Thymus (tissue), 14 donors: Measurements from ENCODE around the gene CHMP3. TPM values are rescaled to one million over a fixed set of nuclear protein-coding genes. Genes with fewer than 3 reads are reported as not detected.

Experiments
- DNase-seq, 9 donors: peaks; one replicate each; pipeline ENCODE4 v3.0.0-alpha.2; 2013; ENCODE audit warnings: low spot score in 9 of 9, low read depth in 6 of 9, missing footprints in 1 of 9
- H3K27ac ChIP-seq, 2 donors: one replicate each; pipeline ENCODE4 v1.5.1; 2013; ENCODE audit warnings: control low read depth in 1 of 2, low read depth in 1 of 2, low read length in 1 of 2, mild to moderate bottlenecking in 1 of 2, moderate library complexity in 1 of 2
- H3K27me3 ChIP-seq, 2 donors: one replicate each; pipeline ENCODE4 v1.5.1; 2013; ENCODE audit warnings: low read length in 1 of 2; ENCODE audit not compliant: control insufficient read depth in 2 of 2, insufficient read depth in 1 of 2
- H3K36me3 ChIP-seq, 2 donors: one replicate each; pipeline ENCODE4 v1.5.1; 2013; ENCODE audit warnings: low read length in 1 of 2, mild to moderate bottlenecking in 1 of 2, moderate library complexity in 1 of 2; ENCODE audit not compliant: control insufficient read depth in 2 of 2, insufficient read depth in 2 of 2
- H3K4me1 ChIP-seq, 2 donors: one replicate each; pipeline ENCODE4 v1.5.1; 2013; ENCODE audit warnings: low read length in 2 of 2; ENCODE audit not compliant: control insufficient read depth in 2 of 2, insufficient read depth in 2 of 2
- H3K4me3 ChIP-seq, 2 donors: one replicate each; pipeline ENCODE4 v1.5.1; 2013; ENCODE audit warnings: low read length in 2 of 2, control low read depth in 1 of 2, mild to moderate bottlenecking in 1 of 2
- H3K9me3 ChIP-seq, 2 donors: one replicate each; pipeline ENCODE4 v1.5.1; 2013; ENCODE audit warnings: low read length in 1 of 2, mild to moderate bottlenecking in 1 of 2; ENCODE audit not compliant: control insufficient read depth in 2 of 2, insufficient read depth in 1 of 2
- WGBS: extraction: QIAGEN DNeasy Blood & Tissue Kit; methylation state at CpG from one replicate; pipeline ENCODE4 v1.1.7; 2013; 5-methylcytosine and 5-hydroxymethylcytosine counted together
- long read RNA-seq, 10 donors: transcript quantifications; one replicate each; lab custom pipeline, GENCODE V29; 2026
- polyA plus RNA-seq: library from polyadenylated mRNA; stranded (reverse); fragments of 200-250 nt; gene quantifications from one replicate; pipeline ENCODE4 v1.2.3, GENCODE V29; 2013
- total RNA-seq: library from RNA; stranded (reverse); fragments of 120-200 nt; gene quantifications from one replicate; pipeline ENCODE4 v1.2.4, GENCODE V29; 2013
- donor health status: healthy.

The CHMP3 gene
- total RNA-seq (55.7 TPM), polyA plus RNA-seq (53.9 TPM)
- long read RNA-seq, donor 1, partial matches to known transcripts: 0 of 1 reads
- long read RNA-seq, donor 1, other reads (novel, unspliced or antisense): 0 of 1 reads
- long read RNA-seq, donor 2, transcript CHMP3-201 (6 exons, 3,171 nt): major isoform, 32 of 35 reads
- long read RNA-seq, donor 2, partial matches to known transcripts: 0 of 35 reads
- long read RNA-seq, donor 2, other reads (novel, unspliced or antisense): 0 of 35 reads
- long read RNA-seq, donor 3, transcript CHMP3-201 (6 exons, 3,171 nt): major isoform, 23 of 47 reads
- long read RNA-seq, donor 3, partial matches to known transcripts: 23 of 47 reads
- long read RNA-seq, donor 3, other reads (novel, unspliced or antisense): 0 of 47 reads
- long read RNA-seq, donor 4, transcript CHMP3-201 (6 exons, 3,171 nt): major isoform, 6 of 15 reads
- long read RNA-seq, donor 4, partial matches to known transcripts: 7 of 15 reads
- long read RNA-seq, donor 4, other reads (novel, unspliced or antisense): 0 of 15 reads
- long read RNA-seq, donor 5, transcript CHMP3-201 (6 exons, 3,171 nt): major isoform, 18 of 49 reads
- long read RNA-seq, donor 5, partial matches to known transcripts: 28 of 49 reads
- long read RNA-seq, donor 5, other reads (novel, unspliced or antisense): 0 of 49 reads
- long read RNA-seq, donor 6, transcript CHMP3-201 (6 exons, 3,171 nt): major isoform, 19 of 20 reads
- long read RNA-seq, donor 6, partial matches to known transcripts: 0 of 20 reads
- long read RNA-seq, donor 6, other reads (novel, unspliced or antisense): 0 of 20 reads
- long read RNA-seq, donor 7, transcript CHMP3-201 (6 exons, 3,171 nt): major isoform, 14 of 51 reads
- long read RNA-seq, donor 7, partial matches to known transcripts: 34 of 51 reads
- long read RNA-seq, donor 7, other reads (novel, unspliced or antisense): 0 of 51 reads
- long read RNA-seq, donor 8, partial matches to known transcripts: 0 of 4 reads
- long read RNA-seq, donor 8, other reads (novel, unspliced or antisense): 0 of 4 reads
- long read RNA-seq, donor 9, transcript CHMP3-201 (6 exons, 3,171 nt): major isoform, 8 of 9 reads
- long read RNA-seq, donor 9, partial matches to known transcripts: 0 of 9 reads
- long read RNA-seq, donor 9, other reads (novel, unspliced or antisense): 0 of 9 reads
- long read RNA-seq, donor 10, transcript CHMP3-201 (6 exons, 3,171 nt): major isoform, 7 of 10 reads
- long read RNA-seq, donor 10, partial matches to known transcripts: 0 of 10 reads
- long read RNA-seq, donor 10, other reads (novel, unspliced or antisense): 0 of 10 reads

DNA sequence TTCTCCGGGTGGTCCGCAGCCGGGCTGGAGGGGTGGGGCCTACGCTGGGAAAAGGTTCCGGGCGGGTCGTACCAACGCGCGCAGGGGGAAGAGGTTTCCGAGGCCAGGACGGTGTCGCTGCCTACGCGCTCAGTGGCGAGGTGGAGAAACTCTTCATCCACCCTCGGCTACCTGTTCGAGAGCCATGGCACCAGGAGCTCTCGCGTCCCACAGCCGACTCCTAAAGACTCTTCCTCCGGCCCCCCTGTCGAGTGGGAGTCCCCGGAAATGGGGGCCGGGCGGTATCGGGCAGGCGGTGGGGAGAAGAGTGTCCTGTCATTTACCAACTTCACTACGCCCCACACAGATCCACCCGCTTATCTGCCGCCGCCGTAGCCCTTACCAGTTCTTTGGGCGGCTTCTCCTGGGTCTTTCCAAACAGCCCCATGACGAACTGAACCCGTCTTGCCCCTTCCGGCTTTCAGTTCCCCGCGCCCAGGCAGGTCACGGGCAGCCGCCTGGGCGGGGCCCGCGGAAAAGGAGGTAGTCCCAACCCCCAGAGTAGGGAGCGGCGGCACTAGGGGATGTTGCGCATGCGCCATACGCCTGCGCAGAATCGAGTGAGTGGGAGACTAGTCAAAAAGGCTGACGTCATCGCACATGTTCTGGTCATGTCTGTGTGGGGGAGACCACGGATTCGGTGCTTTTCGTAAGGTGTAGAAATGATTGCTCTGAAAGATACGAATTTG lies at the start of gene CHMP3:
Gene CHMP3, minus strand, starts transcription at position 522 of the 728 bp plus-strand sequence. Its CDS starts 95 bp downstream, at position 427.
- H3K9me3 ChIP-seq: no peaks in the 10 kb centered on the region
- under 1% methylated on average over 57 of the region's 57 CpGs for WGBS
- no peaks in the 10 kb centered on the region for H3K36me3 ChIP-seq
- peak within 1 kb of the TSS; percentile 97 to 99 for H3K27ac ChIP-seq
- peak; percentile 90 to 99 (median 97) for DNase-seq
- H3K27me3 ChIP-seq: no peaks in the 10 kb centered on the region
- peak within 1 kb of the TSS; percentile 77 to 93 for H3K4me3 ChIP-seq
- H3K4me1 ChIP-seq: peaks cover 7 to 11% of the 10 kb centered on the region in 2 donors

DNA sequence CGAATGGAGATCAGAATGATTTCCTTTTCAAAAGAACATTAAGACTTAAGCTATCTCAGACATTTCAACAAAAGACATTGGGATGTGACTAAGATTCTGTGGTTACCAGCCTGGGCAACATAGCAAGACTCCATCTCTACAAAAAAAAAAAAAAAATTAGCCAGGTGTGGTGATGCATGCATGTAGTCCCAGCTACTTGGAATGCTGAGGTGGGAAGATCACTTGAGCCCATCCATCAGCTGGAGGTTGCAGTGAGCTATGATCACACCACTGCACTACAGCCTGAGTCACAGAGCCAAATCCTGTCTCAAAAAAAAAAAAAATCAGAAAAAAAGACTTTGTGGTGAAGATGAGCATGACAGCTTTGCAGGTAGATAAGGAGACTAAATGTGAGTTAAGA lies 47.6 kb upstream of the CHMP3 start:
- Histone ChIP-seq H3K4me1 (no peaks in the 10 kb centered on the region), H3K27ac (no peak overlapping the region), H3K27me3 (no peaks in the 10 kb centered on the region), H3K9me3 (no peaks in the 10 kb centered on the region), H3K36me3 (peaks cover 23 to 26% of the 10 kb centered on the region in 2 donors), H3K4me3 (no peak overlapping the region)
- 97% methylated on average over 1 of the region's 1 CpG for WGBS
- no peak for DNase-seq

DNA sequence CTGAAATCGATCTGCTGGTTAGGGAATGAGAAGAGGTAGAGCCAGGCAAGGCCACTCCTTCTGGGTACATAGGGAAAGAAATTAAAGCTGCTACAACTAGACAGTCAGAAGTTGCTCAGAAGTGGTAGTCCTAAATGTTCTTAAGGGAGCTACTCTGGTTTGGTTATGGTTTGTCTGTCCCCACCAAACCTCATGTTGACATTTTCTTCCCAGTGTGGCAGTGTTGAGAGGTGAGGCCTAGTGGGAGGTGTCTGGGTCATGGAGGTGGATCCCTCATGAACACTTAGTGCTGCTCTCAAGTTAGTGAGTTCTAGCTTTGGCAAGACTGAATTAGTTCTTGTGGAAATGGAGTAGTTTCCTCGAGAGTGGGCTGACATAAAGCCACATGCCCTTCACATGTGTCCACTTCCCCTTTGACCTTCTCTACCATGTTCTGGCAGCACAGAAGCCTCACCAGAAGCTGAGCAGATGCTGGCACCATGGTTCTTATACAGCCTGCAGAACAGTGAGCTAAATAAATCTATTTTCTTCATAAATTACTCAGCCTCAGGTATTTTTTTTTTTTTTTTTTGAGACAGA lies 45.7 kb upstream of the CHMP3 start:
- H3K27me3 ChIP-seq: no peaks in the 10 kb centered on the region
- no peak overlapping the region for H3K4me3 ChIP-seq
- 94% methylated on average over 2 of the region's 2 CpGs for WGBS
- no peaks in the 10 kb centered on the region for H3K9me3 ChIP-seq
- no peak for DNase-seq
- H3K36me3 ChIP-seq: peaks cover 17 to 30% of the 10 kb centered on the region in 2 donors
- H3K4me1 ChIP-seq: no peaks in the 10 kb centered on the region
- no peak overlapping the region for H3K27ac ChIP-seq

DNA sequence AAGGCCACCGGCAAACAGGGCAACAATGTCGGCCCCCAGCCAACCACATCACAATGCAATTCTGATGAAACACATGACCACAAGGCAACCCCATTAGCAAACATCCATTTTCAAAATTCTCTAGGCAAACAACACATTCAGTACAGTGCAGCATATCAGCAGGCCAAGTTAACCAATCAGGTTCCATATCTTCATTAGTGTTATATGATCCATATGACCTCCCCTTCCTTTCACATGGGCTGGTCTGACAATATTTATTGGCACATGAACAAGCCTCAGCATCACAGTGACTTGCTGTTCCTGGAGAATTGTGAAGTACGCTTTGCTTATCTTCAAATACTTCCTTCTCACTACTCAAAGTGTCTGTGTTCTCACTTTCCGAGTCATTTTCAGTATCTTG lies 40.7 kb upstream of the CHMP3 start:
- H3K4me1 ChIP-seq: no peaks in the 10 kb centered on the region
- H3K4me3 ChIP-seq: no peak overlapping the region
- no peak for DNase-seq
- no peak overlapping the region for H3K27ac ChIP-seq
- WGBS: 98% methylated on average over 4 of the region's 4 CpGs
- H3K9me3 ChIP-seq: no peaks in the 10 kb centered on the region
- H3K36me3 ChIP-seq: peaks cover 16 to 21% of the 10 kb centered on the region in 2 donors
- no peaks in the 10 kb centered on the region for H3K27me3 ChIP-seq

DNA sequence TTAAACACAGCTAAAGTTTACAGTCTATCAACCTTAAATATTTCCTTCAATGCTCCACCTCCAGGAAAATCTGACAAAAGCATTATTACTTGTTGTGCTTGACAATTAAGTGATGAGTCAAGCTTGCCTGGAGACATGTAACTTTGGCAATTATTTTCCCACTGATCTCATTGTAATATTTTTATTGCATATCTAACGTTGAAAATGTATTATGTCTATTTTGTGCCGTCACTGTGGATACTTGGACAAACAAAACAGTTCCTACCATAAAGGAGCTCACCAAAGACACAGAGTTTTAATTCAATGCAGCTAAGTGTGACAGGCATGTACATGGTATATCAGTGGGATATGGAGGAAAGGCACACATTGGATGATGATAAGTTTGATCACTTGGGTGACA lies 35.7 kb upstream of the CHMP3 start:
- Histone ChIP-seq H3K27me3 (no peaks in the 10 kb centered on the region), H3K27ac (no peak overlapping the region), H3K36me3 (peaks cover 0 to 4% of the 10 kb centered on the region in 2 donors), H3K4me3 (no peak overlapping the region), H3K4me1 (no peaks in the 10 kb centered on the region), H3K9me3 (no peaks in the 10 kb centered on the region)
- 94% methylated on average over 2 of the region's 2 CpGs for WGBS
- no peak for DNase-seq

DNA sequence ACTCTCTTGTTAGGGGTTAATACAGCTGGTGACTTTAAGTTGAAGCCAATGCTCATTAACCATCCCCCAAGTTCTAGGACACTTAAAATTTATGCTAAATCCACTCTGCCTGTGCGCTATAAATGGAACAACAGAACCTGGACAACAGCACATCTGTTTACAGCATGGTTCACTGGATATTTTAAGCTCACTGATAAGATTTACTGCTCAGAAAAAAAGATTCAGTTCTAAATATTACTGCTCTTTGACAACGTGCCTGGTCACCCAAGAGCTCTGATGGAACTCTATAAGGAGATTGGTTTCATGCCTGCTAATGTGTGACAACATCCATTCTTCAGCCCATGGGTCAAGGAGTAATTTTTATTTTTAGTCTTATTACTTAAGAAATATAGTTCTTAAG lies 32.9 kb upstream of the CHMP3 start:
- no peak overlapping the region for H3K27ac ChIP-seq
- no peaks in the 10 kb centered on the region for H3K27me3 ChIP-seq
- no peaks in the 10 kb centered on the region for H3K4me1 ChIP-seq
- WGBS: 49% methylated on average over 2 of the region's 2 CpGs
- no peaks in the 10 kb centered on the region for H3K9me3 ChIP-seq
- no peak overlapping the region for H3K4me3 ChIP-seq
- no peak for DNase-seq
- H3K36me3 ChIP-seq: no peaks in the 10 kb centered on the region

DNA sequence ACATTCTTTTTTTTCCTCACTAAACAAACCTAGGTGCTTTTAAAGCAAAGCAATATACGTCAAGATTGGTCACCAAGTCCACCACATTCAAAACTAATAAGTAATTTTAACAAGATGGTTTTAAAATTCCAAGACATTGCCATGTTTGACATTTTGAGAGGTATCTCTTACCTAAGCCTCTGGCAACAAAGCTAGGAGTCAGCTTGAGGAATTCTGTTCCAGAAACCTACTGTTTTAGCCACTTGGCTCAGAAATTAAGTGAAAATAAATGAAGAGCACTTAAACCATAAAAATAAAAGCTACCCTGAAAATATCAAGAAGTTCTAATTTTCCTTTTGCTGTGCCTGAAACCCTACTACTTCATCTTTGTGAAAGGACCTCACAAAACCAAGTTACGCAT lies 30.0 kb upstream of the CHMP3 start:
- DNase-seq: no peak
- Histone ChIP-seq H3K4me1 (no peaks in the 10 kb centered on the region), H3K27me3 (no peaks in the 10 kb centered on the region), H3K9me3 (no peaks in the 10 kb centered on the region), H3K4me3 (no peak overlapping the region), H3K36me3 (no peaks in the 10 kb centered on the region), H3K27ac (no peak overlapping the region)
- 97% methylated on average over 2 of the region's 2 CpGs for WGBS

DNA sequence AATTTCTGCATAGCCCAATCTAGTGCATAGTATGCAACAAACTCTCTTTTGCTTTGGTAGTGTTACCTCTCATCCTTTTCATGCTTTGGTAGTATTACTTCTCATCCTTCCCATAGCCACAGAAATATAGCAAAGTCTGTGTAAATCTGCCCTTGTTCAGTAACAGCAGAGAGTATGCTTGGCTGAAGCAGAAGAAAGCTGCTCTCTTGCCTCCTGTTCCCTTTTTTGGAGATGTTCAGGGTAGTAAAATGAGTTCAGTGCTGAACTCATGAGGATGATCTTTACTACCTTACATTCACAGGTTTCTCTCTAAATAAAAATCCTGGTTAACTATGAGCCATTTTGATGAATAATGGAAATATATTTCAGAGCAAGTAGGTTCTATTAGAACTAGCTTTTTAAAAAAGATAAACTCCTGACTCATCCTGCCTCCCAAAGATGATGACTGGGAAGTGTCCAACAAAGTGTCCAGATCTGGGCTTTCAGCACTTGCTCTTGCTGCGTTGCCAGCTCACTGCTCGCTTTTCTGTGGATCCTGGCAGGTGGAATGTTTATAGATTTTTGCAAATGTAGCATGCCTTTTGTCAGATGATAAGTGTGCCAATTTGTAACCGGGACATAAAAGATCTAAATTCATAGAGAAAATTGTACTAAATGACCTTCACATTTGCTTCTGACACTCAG lies 29.4 kb upstream of the CHMP3 start:
- Histone ChIP-seq H3K36me3 (no peaks in the 10 kb centered on the region), H3K4me1 (no peaks in the 10 kb centered on the region), H3K27me3 (no peaks in the 10 kb centered on the region), H3K27ac (no peak overlapping the region), H3K9me3 (no peaks in the 10 kb centered on the region), H3K4me3 (no peak overlapping the region)
- WGBS: 94% methylated on average over 3 of the region's 3 CpGs
- DNase-seq: no peak
